H9 (cell line): ENCODE results near the gene STMN1. TPM values are rescaled to one million over a fixed set of nuclear protein-coding genes. Genes with fewer than 3 reads are reported as not detected.

Experiments
- DNase-seq: peaks from one replicate; pipeline ENCODE4 v3.0.0-alpha.2; 2017
- H2AFZ ChIP-seq: one replicate; pipeline ENCODE4 v1.6.1; 2013; ENCODE audit warnings: mild to moderate bottlenecking, low read length, control low read depth, moderate library complexity
- H2AK5ac ChIP-seq: 2 replicates; pipeline ENCODE4 v1.6.1; 2013; ENCODE audit warnings: low read length, control low read depth, mixed read lengths; ENCODE audit not compliant: insufficient read length
- H2BK120ac ChIP-seq: one replicate; pipeline ENCODE4 v1.6.1; 2013; ENCODE audit warnings: low read depth, mild to moderate bottlenecking, low read length, control low read depth, inconsistent platforms; ENCODE audit not compliant: poor library complexity, severe bottlenecking
- H2BK12ac ChIP-seq: 2 replicates; pipeline ENCODE4 v1.6.1; 2013; ENCODE audit warnings: low read length, control low read depth, mixed read lengths, low read depth; ENCODE audit not compliant: insufficient read length
- H2BK15ac ChIP-seq: 2 replicates; pipeline ENCODE4 v1.6.1; 2013; ENCODE audit warnings: low read depth, low read length, control low read depth
- H2BK20ac ChIP-seq: one replicate; pipeline ENCODE4 v1.6.1; 2013; ENCODE audit warnings: low read depth, mild to moderate bottlenecking, low read length, control low read depth, inconsistent platforms; ENCODE audit not compliant: poor library complexity, severe bottlenecking
- H2BK5ac ChIP-seq: 2 replicates; pipeline ENCODE4 v1.6.1; 2013; ENCODE audit warnings: low read length, control low read depth, mixed read lengths; ENCODE audit not compliant: insufficient read length
- H3K14ac ChIP-seq: 2 replicates; pipeline ENCODE4 v1.6.1; 2013; ENCODE audit warnings: low read length, control low read depth; ENCODE audit not compliant: insufficient read depth
- H3K18ac ChIP-seq: 2 replicates; pipeline ENCODE4 v1.6.1; 2013; ENCODE audit warnings: low read depth, mild to moderate bottlenecking, mixed read lengths, low read length, control low read depth; ENCODE audit not compliant: insufficient read length
- H3K23ac ChIP-seq: 2 replicates; pipeline ENCODE4 v1.6.1; 2013; ENCODE audit warnings: low read length, control low read depth, mixed read lengths, low read depth; ENCODE audit not compliant: insufficient read length
- H3K23me2 ChIP-seq: 2 replicates; pipeline ENCODE4 v1.6.1; 2013; ENCODE audit warnings: low read depth, mild to moderate bottlenecking, mixed read lengths, low read length, control low read depth; ENCODE audit not compliant: insufficient read length, poor library complexity, severe bottlenecking
- H3K27ac ChIP-seq: 2 replicates; pipeline ENCODE4 v1.5.1; 2013; ENCODE audit warnings: low read length, control low read depth, mixed read lengths, low read depth; ENCODE audit not compliant: insufficient read length
- H3K27me3 ChIP-seq: 2 replicates; pipeline ENCODE4 v1.6.1; 2013; ENCODE audit warnings: low read length, control low read depth, inconsistent platforms; ENCODE audit not compliant: insufficient read depth
- H3K4ac ChIP-seq: 2 replicates; pipeline ENCODE4 v1.6.1; 2013; ENCODE audit warnings: low read depth, mild to moderate bottlenecking, control low read depth, inconsistent platforms, low read length, moderate library complexity
- H3K4me1 ChIP-seq: 2 replicates; pipeline ENCODE4 v1.6.1; 2013; ENCODE audit warnings: low read length, control low read depth, inconsistent platforms; ENCODE audit not compliant: insufficient read depth
- H3K4me2 ChIP-seq: 2 replicates; pipeline ENCODE4 v1.6.1; 2013; ENCODE audit warnings: low read length, control low read depth, mixed read lengths; ENCODE audit not compliant: insufficient read length, insufficient read depth
- H3K56ac ChIP-seq: 2 replicates; pipeline ENCODE4 v1.6.1; 2013; ENCODE audit warnings: low read depth, mild to moderate bottlenecking, mixed read lengths, low read length, control low read depth; ENCODE audit not compliant: insufficient read length
- H3K79me1 ChIP-seq: 2 replicates; pipeline ENCODE4 v1.6.1; 2013; ENCODE audit warnings: low read depth, mild to moderate bottlenecking, moderate library complexity, low read length, control low read depth, inconsistent platforms; ENCODE audit not compliant: insufficient read depth, poor library complexity, severe bottlenecking
- H3K79me2 ChIP-seq: 2 replicates; pipeline ENCODE4 v1.6.1; 2013; ENCODE audit warnings: low read length, control low read depth, inconsistent platforms; ENCODE audit not compliant: insufficient read depth
- H3K9ac ChIP-seq: 2 replicates; pipeline ENCODE4 v1.6.1; 2013; ENCODE audit warnings: low read length, control low read depth, mixed read lengths; ENCODE audit not compliant: insufficient read length; ENCODE audit errors: extremely low read depth
- H3K9me3 ChIP-seq: one replicate; pipeline ENCODE4 v1.6.1; 2013; ENCODE audit warnings: low read depth, low read length, inconsistent platforms; ENCODE audit not compliant: control insufficient read depth
- H3T11ph ChIP-seq: one replicate; pipeline ENCODE4 v1.6.1; 2013; ENCODE audit warnings: mild to moderate bottlenecking, low read length, control low read depth, inconsistent platforms
- H4K20me1 ChIP-seq: one replicate; pipeline ENCODE4 v1.6.1; 2013; ENCODE audit not compliant: control insufficient read depth, insufficient read length, insufficient read depth
- H4K5ac ChIP-seq: 2 replicates; pipeline ENCODE4 v1.6.1; 2013; ENCODE audit warnings: low read depth, mild to moderate bottlenecking, mixed read lengths, low read length, control low read depth; ENCODE audit not compliant: insufficient read length
- H4K8ac ChIP-seq: replicated peaks from 2 replicates; pipeline ENCODE4 v1.6.1; 2013; ENCODE audit warnings: low read length, control low read depth, mixed read lengths, low read depth; ENCODE audit not compliant: insufficient read length
- H4K91ac ChIP-seq: 2 replicates; pipeline ENCODE4 v1.6.1; 2013; ENCODE audit warnings: low read depth, mild to moderate bottlenecking, moderate library complexity, mixed read lengths, low read length, control low read depth; ENCODE audit not compliant: insufficient read length
- H3K27ac Mint-ChIP-seq, 3 experiments: 2 replicates in 2 of 3; 3 replicates in 1 of 3; pipeline ENCODE4 v1.8.0; 2020 to 2021; ENCODE audit warnings: mixed read lengths in 3 of 3, mild to moderate bottlenecking in 1 of 3, moderate library complexity in 1 of 3
- H3K27me3 Mint-ChIP-seq: 2 replicates; pipeline ENCODE4 v1.8.0; 2021; ENCODE audit warnings: low read depth, mild to moderate bottlenecking, moderate library complexity, mixed read lengths
- H3K36me3 Mint-ChIP-seq, 3 experiments: 2 replicates in 2 of 3; 3 replicates in 1 of 3; pipeline ENCODE4 v1.8.0; 2020 to 2021; ENCODE audit warnings: low read depth in 3 of 3, mixed read lengths in 3 of 3; ENCODE audit not compliant: insufficient read depth in 1 of 3
- H3K4me1 Mint-ChIP-seq, 2 experiments: 2 replicates each; pipeline ENCODE4 v1.8.0; 2020; ENCODE audit warnings: mixed read lengths in 2 of 2
- H3K4me3 Mint-ChIP-seq, 2 experiments: 2 replicates in 1 of 2; 3 replicates in 1 of 2; pipeline ENCODE4 v1.8.0; 2020 to 2021; ENCODE audit warnings: mild to moderate bottlenecking in 2 of 2, mixed read lengths in 2 of 2, moderate library complexity in 1 of 2
- H3K9me3 Mint-ChIP-seq, 2 experiments: 2 replicates in 1 of 2; 3 replicates in 1 of 2; pipeline ENCODE4 v1.8.0; 2020; ENCODE audit warnings: mild to moderate bottlenecking in 2 of 2, mixed read lengths in 2 of 2, moderate library complexity in 1 of 2
- WGBS: extraction: QIAGEN DNeasy Blood & Tissue Kit; methylation state at CpG from one replicate; pipeline ENCODE4 v1.1.7; 2013; ENCODE audit warnings: missing lambda C conversion rate, low lambda C conversion rate, mixed read lengths; ENCODE audit not compliant: insufficient read length; ENCODE audit errors: extremely low coverage; 5-methylcytosine and 5-hydroxymethylcytosine counted together
- total RNA-seq: library from RNA; stranded (reverse); gene quantifications from 2 replicates; pipeline ENCODE4 v1.2.1, GENCODE V29; 2021
- TF ChIP-seq, protein P1 (sequence below): fragments of 200-600 bp; sonication (generic); conservative IDR thresholded peaks from 3 replicates; pipeline ENCODE4 v1.8.0; 2021; ENCODE audit warnings: antibody characterized with exemption, mild to moderate bottlenecking

The STMN1 gene
- total RNA-seq, 1 experiment from 2014 or later = 500 TPM

GRCh38 chr1:25881266-25881665 lies 25.0 kb downstream of the STMN1 start:
- Mint-ChIP-seq H3K27ac (no peak overlapping the region), H3K27me3 (peaks cover 32% of the 10 kb centered on the region), H3K36me3 (no peaks in the 10 kb centered on the region; a peak in 2 of 7 replicates), H3K9me3 (no peaks in the 10 kb centered on the region), H3K4me3 (no peak overlapping the region), H3K4me1 (peaks cover 5 to 6% of the 10 kb centered on the region in 2 experiments)
- no peak overlapping the region for H3K4me2 ChIP-seq
- no peak overlapping the region for H2BK12ac ChIP-seq
- no peaks in the 10 kb centered on the region; the same call in 1 of the 2 replicates for H3K27me3 ChIP-seq
- H2BK120ac ChIP-seq = no peak overlapping the region
- no peaks in the 10 kb centered on the region for H3K79me2 ChIP-seq
- WGBS = no CpG with 5 or more reads among the region's 11 CpGs
- no peaks in the 10 kb centered on the region for H3K79me1 ChIP-seq
- no peak overlapping the region for H2AK5ac ChIP-seq
- H3K18ac ChIP-seq = no peak overlapping the region
- H3K23me2 ChIP-seq = no peaks in the 10 kb centered on the region
- DNase-seq = no peak
- H3K56ac ChIP-seq = no peak overlapping the region
- no peaks in the 10 kb centered on the region for H3K9me3 ChIP-seq
- H3T11ph ChIP-seq = no peak overlapping the region
- H4K20me1 ChIP-seq = no peaks in the 10 kb centered on the region
- no peak overlapping the region for H4K91ac ChIP-seq
- no peak overlapping the region for H2AFZ ChIP-seq
- peak overlapping the region; percentile 61 for H3K14ac ChIP-seq
- H3K27ac ChIP-seq = no peak overlapping the region
- no peaks in the 10 kb centered on the region; the same call in 1 of the 2 replicates for H3K4me1 ChIP-seq
- no peak overlapping the region for H3K4ac ChIP-seq
- H2BK20ac ChIP-seq = no peak overlapping the region
- no peak overlapping the region for H3K9ac ChIP-seq
- no peak overlapping the region for H2BK15ac ChIP-seq
- H4K8ac ChIP-seq = no peak overlapping the region
- H2BK5ac ChIP-seq = no peak overlapping the region
- TF ChIP-seq, protein P1, sequence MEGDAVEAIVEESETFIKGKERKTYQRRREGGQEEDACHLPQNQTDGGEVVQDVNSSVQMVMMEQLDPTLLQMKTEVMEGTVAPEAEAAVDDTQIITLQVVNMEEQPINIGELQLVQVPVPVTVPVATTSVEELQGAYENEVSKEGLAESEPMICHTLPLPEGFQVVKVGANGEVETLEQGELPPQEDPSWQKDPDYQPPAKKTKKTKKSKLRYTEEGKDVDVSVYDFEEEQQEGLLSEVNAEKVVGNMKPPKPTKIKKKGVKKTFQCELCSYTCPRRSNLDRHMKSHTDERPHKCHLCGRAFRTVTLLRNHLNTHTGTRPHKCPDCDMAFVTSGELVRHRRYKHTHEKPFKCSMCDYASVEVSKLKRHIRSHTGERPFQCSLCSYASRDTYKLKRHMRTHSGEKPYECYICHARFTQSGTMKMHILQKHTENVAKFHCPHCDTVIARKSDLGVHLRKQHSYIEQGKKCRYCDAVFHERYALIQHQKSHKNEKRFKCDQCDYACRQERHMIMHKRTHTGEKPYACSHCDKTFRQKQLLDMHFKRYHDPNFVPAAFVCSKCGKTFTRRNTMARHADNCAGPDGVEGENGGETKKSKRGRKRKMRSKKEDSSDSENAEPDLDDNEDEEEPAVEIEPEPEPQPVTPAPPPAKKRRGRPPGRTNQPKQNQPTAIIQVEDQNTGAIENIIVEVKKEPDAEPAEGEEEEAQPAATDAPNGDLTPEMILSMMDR = no peak
- no peak overlapping the region for H3K23ac ChIP-seq
- no peak overlapping the region for H4K5ac ChIP-seq
